DMS153 treated with DMSO at 0.1 percent for 48 hours (cell line): ENCODE data around the gene TMEM222.
A peak's percentile ranks its signal among the peaks of the same experiment; 100 is the strongest.

ENCODE experiments used
- DNase-seq: peaks from one replicate; lab custom pipeline; 2025; ENCODE audit not compliant: unreplicated experiment; lab: John Stamatoyannopoulos, UW

TMEM222 gene

DNA sequence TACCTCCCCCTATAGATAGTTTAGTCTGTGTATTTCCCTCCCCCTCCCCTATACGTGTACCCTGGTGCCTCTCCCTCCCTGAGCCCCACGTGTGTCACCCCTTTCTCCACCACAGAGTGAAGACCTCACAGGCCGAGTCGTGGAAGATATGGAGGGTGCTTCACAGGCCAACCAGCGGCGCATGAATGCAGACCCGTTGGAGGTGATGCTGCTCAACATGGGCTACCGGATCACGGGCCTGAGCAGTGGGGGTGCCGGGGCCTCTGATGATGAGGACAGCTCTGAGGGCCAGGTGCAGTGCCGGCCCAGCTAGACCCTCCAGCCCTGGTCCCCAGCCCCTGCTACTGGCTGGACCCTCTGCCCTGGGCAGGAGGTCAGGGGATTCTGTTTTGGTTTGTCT, 15.9 kb upstream of the TMEM222 start:
- no peak for DNase-seq

DNA sequence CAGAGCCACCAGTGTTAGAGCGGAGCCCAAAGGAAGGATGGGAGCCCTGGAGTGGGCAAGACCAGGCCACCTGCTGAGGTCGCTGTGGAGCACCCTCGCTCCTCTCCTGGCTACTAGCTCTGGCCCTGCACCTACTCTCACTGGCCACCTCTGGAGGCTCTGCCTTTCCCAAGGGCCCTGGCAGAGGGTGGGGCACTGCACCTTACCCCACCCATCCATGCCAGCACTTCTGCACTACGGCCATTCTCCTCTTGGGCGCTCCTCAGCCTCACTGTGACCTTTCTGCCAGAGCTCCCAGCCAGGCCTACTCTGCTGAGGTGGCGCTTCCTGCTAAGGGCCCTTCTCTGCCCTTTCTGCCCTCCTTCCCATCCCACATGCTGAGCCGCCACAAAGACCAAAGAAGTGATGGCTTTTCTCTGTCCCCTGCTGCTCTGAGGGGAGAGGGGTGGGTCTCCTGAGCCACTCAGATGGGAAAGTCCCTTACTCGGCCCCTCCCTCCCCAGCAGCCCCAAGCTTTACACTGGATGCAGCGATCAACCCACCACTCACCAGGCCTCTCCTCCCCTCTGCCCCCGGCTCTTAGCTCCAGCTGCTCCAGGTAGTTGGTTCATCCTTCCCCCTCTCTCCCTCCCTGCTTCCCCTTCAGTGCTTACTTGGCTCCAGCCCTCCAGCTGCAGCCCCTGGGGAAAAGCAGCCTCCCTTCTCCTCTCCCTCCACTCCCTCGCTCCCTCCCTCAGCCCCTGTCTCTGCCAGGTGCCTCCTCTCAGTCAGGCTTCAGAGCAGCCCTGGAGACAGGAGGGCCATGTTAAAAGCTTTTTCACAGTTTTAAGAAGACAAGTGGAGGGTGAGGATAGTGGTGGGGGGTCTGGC, 14.8 kb upstream of the TMEM222 start:
- no peak for DNase-seq

- DNase-seq = no peak
These were observed 13.9 kb upstream of the TMEM222 start for GRCh38 chr1:27307874-27308598.

GRCh38 chr1:27314169-27314568, 7.8 kb upstream of the TMEM222 start:
- DNase-seq = no peak

DNA sequence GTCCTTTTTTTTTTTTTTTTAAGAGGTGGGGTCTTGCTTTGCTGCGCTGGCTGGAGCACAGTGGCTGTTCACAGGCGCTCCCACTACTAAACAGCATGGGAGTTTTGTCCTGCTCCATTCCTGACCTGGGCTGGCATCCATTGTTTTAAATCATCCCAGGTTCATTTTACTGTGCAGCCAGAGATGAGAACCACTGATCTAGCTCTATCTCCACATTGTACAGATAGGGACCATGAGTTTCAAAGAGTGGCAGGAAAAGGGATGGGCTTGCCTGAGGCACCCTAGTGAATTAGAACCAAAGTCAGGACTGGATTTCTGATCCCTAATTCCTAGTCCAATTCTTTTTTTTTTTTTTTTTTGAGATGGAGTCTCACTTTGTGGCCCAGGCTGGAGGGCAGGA, 7.2 kb upstream of the TMEM222 start:
- DNase-seq = no peak

DNA sequence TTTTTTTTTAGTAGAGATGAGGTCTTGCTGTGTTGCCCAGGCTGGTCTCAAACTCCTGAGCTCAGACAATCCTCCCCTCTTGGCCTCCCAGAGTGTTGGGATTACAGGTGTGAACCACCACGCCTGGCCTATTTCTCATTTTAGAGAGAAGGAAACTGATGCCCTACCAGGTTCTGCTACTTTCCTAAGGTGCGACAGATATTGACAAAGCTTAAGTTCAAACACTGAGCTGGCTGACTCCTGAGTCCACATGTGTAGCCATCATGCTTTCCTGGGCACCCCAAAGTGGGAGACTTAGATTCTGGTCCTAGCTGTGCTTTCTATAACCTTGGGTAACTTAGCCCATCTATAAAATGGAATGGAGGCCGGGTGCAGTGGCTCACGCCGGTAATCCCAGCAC, 5.1 kb upstream of the TMEM222 start:
- DNase-seq = no peak

DNA sequence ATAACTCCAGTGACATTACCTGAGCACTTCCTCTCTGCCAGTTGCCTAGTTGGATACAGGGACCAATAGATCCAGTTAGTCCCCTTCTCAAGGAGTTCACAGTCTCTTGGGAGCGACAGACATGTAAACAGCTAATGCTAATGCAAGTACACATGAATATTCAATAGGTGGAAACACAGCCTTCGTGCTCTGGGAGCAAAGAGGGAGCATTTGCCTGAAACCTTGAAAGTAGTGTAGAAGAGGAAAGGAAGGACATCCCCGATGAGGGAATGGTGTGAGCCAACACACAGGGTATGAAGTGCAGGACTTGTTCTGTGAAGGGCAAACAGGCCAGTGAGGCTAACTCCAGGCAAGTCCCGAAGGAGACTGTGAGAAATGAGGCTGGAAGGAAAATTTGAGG, 3.8 kb upstream of the TMEM222 start:
- DNase-seq = no peak

- no peak for DNase-seq
These were observed 3.4 kb upstream of the TMEM222 start for GRCh38 chr1:27318596-27318995.

DNA sequence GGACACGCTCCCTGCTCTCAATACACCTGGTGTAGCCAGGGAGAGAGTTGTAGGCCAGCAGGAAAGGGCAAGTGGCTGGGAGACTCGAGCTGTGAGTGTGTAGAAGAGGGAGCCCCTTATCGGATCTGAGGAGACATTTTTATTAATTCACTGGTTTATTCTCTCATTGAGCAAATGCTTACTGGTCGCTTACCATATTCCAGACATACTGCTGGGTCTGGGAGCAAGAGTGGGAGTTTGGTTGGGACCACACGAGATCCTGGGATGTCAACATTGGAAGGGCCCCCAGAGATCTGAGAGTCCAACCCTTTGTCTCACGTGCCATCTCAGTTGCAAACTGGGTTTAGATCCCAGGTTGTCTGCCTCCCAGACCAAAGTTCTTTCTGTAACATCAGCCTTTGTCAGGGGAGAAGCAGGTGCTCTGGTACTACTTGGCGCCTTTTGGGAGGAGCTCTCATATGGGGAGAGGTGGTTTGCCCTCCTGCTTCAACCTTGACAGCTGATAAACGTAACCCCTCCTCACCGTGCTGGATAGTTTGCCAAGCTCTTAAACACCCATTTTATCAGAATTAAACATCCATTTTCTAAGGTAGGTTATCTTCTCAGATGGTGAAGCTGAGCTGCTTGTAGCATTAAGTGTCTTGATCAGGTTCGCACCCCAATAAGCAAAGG, 742 bp downstream of the TMEM222 start:
- DNase-seq = no peak

GRCh38 chr1:27325286-27325685, 3.3 kb downstream of the TMEM222 start:
- no peak for DNase-seq

- DNase-seq = no peak
These were observed 6.0 kb downstream of the TMEM222 start for GRCh38 chr1:27327964-27328363.

- no peak for DNase-seq
These were observed 8.8 kb downstream of the TMEM222 start for GRCh38 chr1:27330786-27331185.

DNA sequence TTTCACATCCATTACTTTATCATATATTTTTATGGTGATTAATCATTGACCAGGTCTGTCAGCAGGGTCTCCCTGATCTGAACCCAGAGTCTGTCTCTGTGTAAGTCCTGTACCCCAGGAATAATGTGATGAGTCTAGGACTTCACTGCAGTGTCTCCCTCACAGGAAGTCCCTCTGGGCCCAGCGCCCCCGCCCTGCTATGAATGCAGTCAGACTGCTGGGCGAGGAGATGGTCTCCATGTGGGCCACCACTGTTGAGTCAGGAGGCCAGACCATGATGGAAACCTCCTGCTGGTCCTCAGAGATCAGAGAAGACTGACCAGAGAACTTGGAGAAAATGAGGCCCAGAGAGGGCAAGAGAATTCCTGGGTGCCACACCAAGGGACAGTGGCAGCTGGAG, 9.5 kb downstream of the TMEM222 start:
- DNase-seq = no peak

DNA sequence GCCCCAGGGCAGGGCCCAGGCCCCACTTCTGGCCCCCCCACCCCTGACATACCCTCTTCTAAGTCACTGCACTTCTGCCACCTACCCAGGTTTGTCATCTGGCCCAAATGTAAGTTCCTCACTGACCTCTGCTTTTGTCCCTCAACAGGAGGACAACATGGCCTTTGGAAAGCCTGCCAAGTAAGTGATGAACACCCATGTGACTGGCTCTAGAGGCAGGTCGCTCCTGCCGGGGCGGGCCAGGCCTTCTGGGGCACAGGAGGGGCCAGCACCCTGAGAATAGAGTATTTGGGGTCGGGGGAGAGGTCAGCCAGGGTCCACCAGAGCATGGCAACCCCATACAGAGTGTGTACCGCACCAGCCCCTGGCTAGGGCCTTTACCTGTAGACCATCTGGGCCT, 10.0 kb downstream of the TMEM222 start:
- no peak for DNase-seq

DNA sequence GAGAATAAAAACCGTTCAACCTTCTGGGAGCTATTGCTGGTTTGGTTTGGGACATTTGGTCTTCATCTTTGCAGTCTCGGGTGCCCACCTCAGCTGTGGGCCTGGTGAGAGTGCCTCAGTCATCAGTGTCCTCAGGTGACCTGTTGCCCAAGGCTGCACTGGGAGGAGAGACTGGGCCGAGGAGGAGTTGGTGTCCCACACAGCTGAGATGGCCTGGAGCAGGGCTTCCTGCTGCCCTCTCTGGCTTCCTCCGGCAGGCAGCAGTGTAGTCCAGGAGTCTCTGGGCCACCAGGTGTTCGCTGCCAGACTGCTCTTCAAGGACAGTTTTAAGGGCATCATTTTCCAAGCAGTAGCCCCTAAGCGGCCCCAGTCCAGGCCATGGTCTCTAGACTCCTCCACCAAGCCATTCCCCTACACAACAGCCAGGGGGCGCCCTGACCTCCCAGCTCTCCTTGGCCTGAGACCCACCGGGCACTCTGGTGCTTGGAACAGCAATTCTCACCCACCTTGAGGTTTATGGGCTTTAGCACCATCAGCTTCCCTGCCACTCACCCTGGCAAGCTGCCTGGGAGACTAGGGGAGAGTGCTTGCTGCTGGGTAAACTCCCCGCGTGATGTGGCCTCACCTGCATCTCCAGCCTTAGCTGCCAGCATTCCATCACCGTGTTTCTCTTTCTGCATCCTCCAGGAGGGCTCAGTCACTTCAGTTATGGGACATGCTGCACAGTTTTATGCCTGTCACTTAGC, 10.7 kb downstream of the TMEM222 start:
- DNase-seq = peak; percentile 30

- no peak for DNase-seq
These were observed 11.8 kb downstream of the TMEM222 start for GRCh38 chr1:27333717-27334279.

GRCh38 chr1:27335506-27336422, 13.8 kb downstream of the TMEM222 start:
- DNase-seq = no peak

GRCh38 chr1:27336756-27337155, 14.8 kb downstream of the TMEM222 start:
- DNase-seq = no peak

DNA sequence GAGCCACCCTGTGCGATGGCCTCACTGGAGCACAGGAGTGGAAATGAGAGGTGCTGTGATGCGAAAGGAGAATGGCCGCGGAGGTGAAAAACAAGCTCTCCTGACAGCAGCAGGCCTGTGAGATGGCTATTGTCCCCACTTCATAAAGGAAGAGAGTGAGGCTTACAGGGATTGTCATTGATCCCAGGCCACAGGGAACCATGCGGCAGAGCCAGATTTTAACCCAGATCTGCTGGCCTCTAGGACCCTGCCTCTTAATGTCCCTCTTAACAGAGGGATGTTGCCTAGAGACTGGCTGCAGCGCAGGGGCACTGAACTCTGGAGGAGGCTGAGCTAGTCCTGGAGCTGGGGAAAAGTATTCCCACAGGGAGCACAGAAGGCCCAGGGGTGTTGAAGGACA, 16.8 kb downstream of the TMEM222 start:
- no peak for DNase-seq

- DNase-seq = no peak
These were observed 17.2 kb downstream of the TMEM222 start for GRCh38 chr1:27339213-27339612.
